Bronchial epithelial cell (primary cell): ENCODE data around the gene SHB. TPM values are rescaled to one million over a fixed set of nuclear protein-coding genes. Genes with fewer than 3 reads are reported as not detected.

Experiments used
- DNase-seq: peaks from one replicate; pipeline ENCODE4 v3.0.0-alpha.2; 2010; ENCODE audit warnings: low read depth
- FAIRE-seq: peaks from 2 replicates; lab custom pipeline; 2011; peaks lifted over from hg19 to GRCh38; lab: Jason Lieb, UNC
- H3K27me3 ChIP-seq: 2 replicates; pipeline ENCODE4 v1.5.1; 2011; ENCODE audit warnings: low read length; ENCODE audit not compliant: control insufficient read depth, insufficient read depth
- H3K36me3 ChIP-seq: 2 replicates; pipeline ENCODE4 v1.5.1; 2011; ENCODE audit warnings: low read length; ENCODE audit not compliant: control insufficient read depth, insufficient read depth
- H3K4me3 ChIP-seq: 2 replicates; pipeline ENCODE4 v1.5.1; 2011; ENCODE audit warnings: mild to moderate bottlenecking, low read depth, low read length, control low read depth
- total RNA-seq: library from RNA; depleted of rRNA; stranded (reverse); fragments of >200 nt; gene quantifications from 2 replicates; pipeline ENCODE4 v1.2.1, GENCODE V29; 2014
- TF ChIP-seq, protein P1 (sequence below): IDR thresholded peaks from 2 replicates; pipeline ENCODE4 v1.5.1; 2011; ENCODE audit warnings: mild to moderate bottlenecking, moderate library complexity, low read length, control low read depth, inconsistent platforms; ENCODE audit not compliant: insufficient read depth, severe bottlenecking

SHB gene
- total RNA-seq, 1 donor from 2014 or later: 14.5 TPM

- DNase-seq (no peak), FAIRE-seq (no peak)
- no peaks in the 10 kb centered on the region for H3K36me3 ChIP-seq
- TF ChIP-seq, protein P1, sequence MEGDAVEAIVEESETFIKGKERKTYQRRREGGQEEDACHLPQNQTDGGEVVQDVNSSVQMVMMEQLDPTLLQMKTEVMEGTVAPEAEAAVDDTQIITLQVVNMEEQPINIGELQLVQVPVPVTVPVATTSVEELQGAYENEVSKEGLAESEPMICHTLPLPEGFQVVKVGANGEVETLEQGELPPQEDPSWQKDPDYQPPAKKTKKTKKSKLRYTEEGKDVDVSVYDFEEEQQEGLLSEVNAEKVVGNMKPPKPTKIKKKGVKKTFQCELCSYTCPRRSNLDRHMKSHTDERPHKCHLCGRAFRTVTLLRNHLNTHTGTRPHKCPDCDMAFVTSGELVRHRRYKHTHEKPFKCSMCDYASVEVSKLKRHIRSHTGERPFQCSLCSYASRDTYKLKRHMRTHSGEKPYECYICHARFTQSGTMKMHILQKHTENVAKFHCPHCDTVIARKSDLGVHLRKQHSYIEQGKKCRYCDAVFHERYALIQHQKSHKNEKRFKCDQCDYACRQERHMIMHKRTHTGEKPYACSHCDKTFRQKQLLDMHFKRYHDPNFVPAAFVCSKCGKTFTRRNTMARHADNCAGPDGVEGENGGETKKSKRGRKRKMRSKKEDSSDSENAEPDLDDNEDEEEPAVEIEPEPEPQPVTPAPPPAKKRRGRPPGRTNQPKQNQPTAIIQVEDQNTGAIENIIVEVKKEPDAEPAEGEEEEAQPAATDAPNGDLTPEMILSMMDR: no peak
- no peaks in the 10 kb centered on the region for H3K27me3 ChIP-seq
- no peak overlapping the region for H3K4me3 ChIP-seq
These were observed 12.5 kb upstream of the SHB start for GRCh38 chr9:38081356-38082108.

DNA sequence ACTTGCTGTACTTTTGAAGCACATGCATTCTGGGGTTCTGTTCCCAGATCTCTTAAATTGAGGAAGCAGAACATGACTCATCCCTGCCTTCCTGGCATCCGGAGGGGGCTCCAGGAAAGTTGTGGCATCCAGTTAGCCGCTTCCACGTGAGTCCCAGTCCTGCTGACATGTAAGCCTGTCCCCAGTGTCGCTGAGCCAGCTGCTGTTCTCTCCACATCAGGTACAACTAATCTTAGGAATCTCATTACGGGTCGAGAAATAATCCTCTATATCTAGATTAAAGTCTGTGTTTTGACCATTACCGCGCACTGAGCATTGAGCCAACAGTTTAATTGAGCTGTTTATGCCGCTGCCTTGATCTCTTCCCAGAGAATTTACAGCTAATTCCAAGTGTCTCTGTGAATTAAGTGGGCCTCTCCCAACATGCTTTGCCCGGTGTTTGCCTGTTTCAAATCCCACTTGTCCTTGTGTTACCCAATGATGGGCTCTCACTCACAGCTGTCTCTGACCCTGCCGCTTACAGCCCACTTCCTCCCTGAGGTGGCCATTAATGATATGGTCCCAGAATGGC is 10.5 kb upstream of the SHB start:
- H3K27me3 ChIP-seq: no peaks in the 10 kb centered on the region
- FAIRE-seq (no peak), DNase-seq (no peak)
- TF ChIP-seq, protein P1: no peak
- no peaks in the 10 kb centered on the region for H3K36me3 ChIP-seq
- no peak overlapping the region for H3K4me3 ChIP-seq

GRCh38 chr9:38075272-38075671 is 6.2 kb upstream of the SHB start:
- no peak overlapping the region for H3K4me3 ChIP-seq
- FAIRE-seq (no peak), DNase-seq (no peak)
- no peaks in the 10 kb centered on the region for H3K36me3 ChIP-seq
- no peaks in the 10 kb centered on the region for H3K27me3 ChIP-seq
- TF ChIP-seq, protein P1: no peak

DNA sequence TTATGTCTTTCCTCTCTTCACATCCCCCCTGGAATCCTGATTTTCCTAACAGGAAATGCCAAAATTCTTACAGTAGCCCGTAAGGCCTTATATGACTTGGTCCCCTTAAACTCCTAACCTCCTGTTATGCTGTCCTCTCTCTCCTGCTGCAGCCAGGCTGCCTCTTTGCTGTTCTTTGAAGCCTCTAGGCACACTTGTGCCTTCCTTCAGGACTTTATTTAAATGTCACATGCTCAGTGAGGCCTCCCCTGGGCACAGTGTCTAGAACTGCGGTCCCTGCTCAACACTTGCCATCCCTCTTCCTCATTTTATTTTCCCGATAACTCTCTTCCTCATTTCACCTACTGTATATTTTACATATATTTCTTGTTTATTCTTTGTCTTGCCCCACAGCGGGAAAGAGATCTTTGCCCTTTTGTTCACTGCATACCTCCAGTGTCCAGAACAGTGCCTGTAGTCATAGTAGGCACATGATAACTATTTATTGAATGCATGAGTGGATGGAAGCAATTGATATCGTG is 5.5 kb upstream of the SHB start:
- no peak overlapping the region for H3K4me3 ChIP-seq
- FAIRE-seq (no peak), DNase-seq (no peak)

GRCh38 chr9:38073882-38074281 is 4.9 kb upstream of the SHB start:
- peak; percentile 84 for DNase-seq
- Histone ChIP-seq H3K27me3 (no peaks in the 10 kb centered on the region), H3K4me3 (no peak overlapping the region), H3K36me3 (no peaks in the 10 kb centered on the region)
- FAIRE-seq: no peak
- TF ChIP-seq, protein P1: no peak

More for the DNA sequence above, 5.5 kb upstream of the SHB start:
- TF ChIP-seq, protein P1: no peak
- no peaks in the 10 kb centered on the region for H3K27me3 ChIP-seq
- H3K36me3 ChIP-seq: no peaks in the 10 kb centered on the region
